IPS-18c (cell line): ENCODE measurements around the gene GRB2.
"Not testable (repeated sequence)": the region's sequence is repeated elsewhere in the genome, so short reads cannot be mapped to it uniquely, and the experiment has no call there.

ENCODE experiments used
- H3K4me3 ChIP-seq: 2 replicates; pipeline ENCODE4 v1.7.0; 2013; ENCODE audit warnings: low read depth, mild to moderate bottlenecking, low read length, moderate library complexity; ENCODE audit not compliant: insufficient read depth
- H3K9me3 ChIP-seq: one replicate; pipeline ENCODE4 v1.6.1; 2013; ENCODE audit warnings: mild to moderate bottlenecking, low read length, moderate library complexity; ENCODE audit not compliant: control insufficient read depth, insufficient read depth

GRB2 gene

DNA sequence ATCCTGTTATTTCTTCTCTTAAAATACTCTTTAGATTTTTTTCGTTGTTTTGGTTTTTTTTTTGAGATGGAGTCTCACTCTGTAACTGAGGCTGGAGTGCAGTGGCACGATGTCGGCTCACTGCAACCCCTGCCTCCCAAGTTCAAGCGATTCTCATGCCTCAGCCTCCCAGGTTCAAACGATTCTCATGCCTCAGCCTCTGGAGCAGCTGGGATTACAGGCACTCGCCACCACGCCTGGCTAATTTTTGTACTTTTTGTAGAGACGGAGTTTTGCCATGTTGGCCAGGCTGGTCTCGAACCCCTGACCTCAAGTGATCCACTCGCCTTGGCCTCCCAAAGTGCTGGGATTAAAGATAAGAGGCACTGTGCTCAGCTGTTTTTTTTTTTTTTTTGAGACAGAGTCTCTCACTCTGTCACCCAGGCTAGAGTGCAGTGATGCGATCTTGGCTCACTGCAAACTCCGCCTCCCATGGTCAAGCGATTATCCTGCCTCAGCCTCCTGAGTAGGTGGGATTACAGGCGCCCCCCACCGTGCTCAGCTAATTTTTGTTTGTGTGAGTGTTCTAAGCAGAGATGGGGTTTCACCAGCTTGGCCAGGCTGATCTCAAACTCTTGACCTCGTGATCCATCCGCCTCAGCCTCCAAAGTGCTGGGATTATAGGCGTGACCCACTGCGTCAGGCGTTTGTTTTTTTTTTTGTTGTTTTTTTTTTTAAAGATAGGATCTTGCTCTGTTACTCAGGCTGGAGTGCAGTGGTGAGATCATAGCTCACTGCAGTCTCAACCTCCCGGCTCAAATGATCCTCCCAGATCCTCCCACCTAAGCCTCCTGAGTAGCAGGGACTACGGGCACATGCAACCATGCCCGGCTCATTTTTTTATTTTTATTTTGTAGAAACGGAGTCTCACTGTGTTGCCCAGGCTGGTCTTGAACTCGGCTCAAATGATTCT is 37.4 kb downstream of the GRB2 start:
- H3K4me3 ChIP-seq: not testable (repeated sequence)

DNA sequence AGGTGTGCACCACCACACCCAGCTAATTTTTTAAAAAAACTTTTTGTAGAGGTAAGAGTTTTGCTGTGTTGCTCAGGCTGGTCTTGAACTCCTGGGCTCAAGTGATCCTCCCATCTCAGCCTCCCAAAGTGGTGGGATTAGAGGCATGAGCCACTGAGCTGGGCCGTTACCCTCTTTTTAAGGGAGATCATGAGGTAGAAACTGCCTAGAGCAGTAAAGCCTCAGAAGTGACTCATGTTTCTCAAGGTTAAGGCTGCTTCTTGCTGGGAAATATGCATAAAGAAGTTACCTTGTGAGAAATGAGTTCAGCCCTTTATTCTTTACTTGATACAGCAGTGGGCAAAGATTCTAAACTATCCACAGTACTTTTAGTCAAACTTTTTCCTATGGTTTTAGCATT is 38.2 kb downstream of the GRB2 start:
- no peaks in the 10 kb centered on the region for H3K9me3 ChIP-seq
- H3K4me3 ChIP-seq: no peak overlapping the region

More for the DNA sequence above, 37.4 kb downstream of the GRB2 start:
- not testable (repeated sequence) for H3K9me3 ChIP-seq

- Histone ChIP-seq H3K9me3 (no peaks in the 10 kb centered on the region), H3K4me3 (no peak overlapping the region)
Observed at GRCh38 chr17:75366432-75366831, 39.0 kb downstream of the GRB2 start.

DNA sequence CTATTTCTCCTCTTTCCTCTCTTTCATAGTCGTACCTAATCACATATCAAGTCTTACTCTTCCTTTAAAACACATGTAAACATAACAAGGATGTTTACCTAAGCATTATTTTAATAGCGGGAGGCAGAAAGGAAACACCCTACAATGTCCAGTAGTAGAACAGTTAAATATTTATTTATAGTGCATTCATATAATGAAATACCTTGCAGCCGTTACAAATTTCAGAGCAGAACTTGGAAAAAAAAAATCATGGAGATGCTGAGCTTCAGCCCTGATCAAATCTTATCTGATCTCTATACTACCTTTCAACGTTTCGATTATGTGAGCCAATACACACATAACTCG is 39.6 kb downstream of the GRB2 start:
- Histone ChIP-seq H3K9me3 (no peaks in the 10 kb centered on the region), H3K4me3 (no peak overlapping the region)

DNA sequence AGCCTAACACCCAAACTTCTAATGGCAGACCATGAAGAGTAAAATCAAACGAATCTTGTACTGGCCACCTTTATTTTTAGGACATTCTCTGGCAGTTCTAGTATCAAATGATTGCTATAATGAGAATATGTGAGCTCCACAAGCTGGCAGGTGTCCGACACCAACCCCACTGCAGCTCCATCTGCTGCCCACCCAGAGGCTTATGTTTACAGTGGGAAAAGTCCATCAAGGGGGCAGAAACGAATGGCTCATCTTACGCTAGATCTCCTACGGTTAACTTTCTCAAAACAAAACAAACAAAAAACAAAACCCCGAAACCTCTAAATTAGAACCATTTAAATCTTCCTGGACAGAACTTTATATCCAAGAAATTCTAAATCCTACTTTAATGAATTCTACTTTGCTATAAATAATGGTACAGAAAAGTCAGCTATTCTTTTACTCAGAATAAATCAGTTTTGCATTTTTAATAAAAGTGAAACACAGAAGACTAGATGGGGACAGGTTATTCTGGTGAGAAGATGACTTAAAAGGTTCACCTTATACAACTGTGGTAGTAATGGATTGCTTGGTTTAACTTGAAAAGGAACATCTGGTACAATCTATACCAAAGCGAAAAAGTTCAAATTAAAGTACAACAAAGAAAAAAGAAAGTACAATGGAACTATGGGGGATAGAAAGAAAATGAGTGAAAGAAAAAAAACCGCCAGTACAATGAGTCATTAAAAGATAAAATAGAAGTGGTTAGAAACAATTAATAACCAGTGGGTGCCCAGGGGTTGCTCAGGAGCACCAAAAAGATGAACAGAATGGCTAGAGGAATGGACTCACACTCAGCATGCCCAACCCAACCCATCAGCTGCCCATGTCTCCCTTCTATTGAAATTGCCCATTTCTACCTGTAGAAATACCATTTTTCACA is 40.2 kb downstream of the GRB2 start:
- H3K9me3 ChIP-seq: no peaks in the 10 kb centered on the region
- H3K4me3 ChIP-seq: no peak overlapping the region

- H3K4me3 ChIP-seq: no peak overlapping the region
- no peaks in the 10 kb centered on the region for H3K9me3 ChIP-seq
Observed at GRCh38 chr17:75364078-75364477, 41.4 kb downstream of the GRB2 start.

- Histone ChIP-seq H3K9me3 (no peaks in the 10 kb centered on the region), H3K4me3 (no peak overlapping the region)
Observed at GRCh38 chr17:75361996-75362395, 43.5 kb downstream of the GRB2 start.

DNA sequence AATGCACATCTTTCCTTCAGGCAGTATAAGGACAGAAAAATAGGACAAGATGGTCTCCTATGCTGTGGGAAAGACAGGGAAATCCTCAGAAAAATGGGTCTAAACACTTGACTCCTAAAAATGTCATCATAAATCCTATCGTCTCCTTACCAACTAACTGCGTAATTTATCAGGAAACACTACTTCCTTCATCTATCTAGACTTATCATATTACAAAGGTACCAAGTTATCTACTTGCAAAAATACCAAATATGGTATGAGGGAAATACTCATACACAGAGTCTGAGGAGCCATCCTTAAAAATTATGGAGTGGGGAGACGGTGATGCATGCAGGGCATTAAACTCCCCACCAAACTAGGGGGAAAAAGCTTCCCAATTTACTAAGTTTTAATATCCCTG is 44.1 kb downstream of the GRB2 start:
- no peaks in the 10 kb centered on the region for H3K9me3 ChIP-seq
- no peak overlapping the region for H3K4me3 ChIP-seq

GRCh38 chr17:75356260-75356937 is 49.1 kb downstream of the GRB2 start:
- H3K4me3 ChIP-seq: no peak overlapping the region
- H3K9me3 ChIP-seq: no peaks in the 10 kb centered on the region

DNA sequence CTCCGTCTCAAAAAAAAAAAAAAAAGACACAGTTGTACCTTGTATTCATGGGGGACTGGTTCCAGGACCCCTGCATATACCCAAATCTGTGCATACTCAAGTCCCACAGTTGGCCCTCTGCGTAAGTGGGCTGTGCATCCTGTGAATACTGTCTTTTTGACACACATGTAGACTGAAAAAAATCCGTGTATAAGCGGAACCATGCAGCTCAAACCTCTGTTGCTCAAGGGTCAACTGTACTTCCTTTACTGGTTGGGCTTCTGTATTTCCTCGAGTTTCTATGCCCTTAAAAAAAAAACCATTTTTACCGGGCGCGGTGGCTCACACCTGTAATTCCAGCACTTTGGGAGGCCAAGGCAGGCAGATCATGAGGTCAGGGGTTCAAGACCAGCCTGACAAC is 52.3 kb downstream of the GRB2 start:
- peaks cover 2% of the 10 kb centered on the region for H3K9me3 ChIP-seq
- no peak overlapping the region for H3K4me3 ChIP-seq

- Histone ChIP-seq H3K9me3 (peaks cover 2% of the 10 kb centered on the region), H3K4me3 (no peak overlapping the region)
Observed at GRCh38 chr17:75352079-75352569, 53.4 kb downstream of the GRB2 start.

DNA sequence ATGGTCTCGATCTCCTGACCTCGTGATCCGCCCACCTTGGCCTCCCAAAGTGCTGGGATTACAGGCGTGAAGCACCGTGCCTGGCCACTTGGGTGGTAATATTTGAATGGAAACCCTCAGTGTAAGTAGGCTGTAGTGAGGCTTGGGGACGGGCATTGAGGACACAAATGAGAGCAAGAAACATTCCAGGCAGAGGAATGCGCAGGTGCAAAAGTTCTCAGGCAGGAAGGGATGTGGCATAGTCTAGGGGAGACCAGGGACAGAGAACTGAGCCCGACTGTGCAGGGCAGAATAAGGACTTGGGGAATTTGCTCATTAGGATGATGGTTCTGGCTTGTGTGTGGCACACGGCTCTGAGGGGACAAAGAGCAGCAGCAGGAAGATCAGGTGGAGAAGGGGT is 54.8 kb downstream of the GRB2 start:
- Histone ChIP-seq H3K9me3 (peaks cover 2% of the 10 kb centered on the region), H3K4me3 (no peak overlapping the region)

- peaks cover 2% of the 10 kb centered on the region for H3K9me3 ChIP-seq
- no peak overlapping the region for H3K4me3 ChIP-seq
Observed at GRCh38 chr17:75350029-75350428, 55.4 kb downstream of the GRB2 start.

DNA sequence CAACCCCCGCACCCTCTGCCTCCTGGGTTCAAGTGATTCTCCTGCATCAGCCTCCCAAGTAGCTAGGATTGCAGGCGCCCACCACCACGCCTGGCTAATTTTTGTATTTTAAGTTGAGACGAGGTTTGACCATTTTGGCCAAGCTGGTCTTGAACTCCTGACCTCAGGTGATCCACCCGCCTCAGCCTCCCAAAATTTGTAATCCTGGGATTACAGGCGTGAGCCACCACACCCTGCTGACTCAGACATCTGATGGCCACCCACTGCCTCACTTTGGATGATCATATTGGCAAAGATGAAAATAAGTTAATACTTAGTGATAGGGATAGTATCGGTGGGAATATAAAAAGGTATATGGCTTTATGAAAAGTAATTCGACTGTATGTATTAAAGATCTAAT is 55.9 kb downstream of the GRB2 start:
- Histone ChIP-seq H3K4me3 (no peak overlapping the region), H3K9me3 (peaks cover 2% of the 10 kb centered on the region)

DNA sequence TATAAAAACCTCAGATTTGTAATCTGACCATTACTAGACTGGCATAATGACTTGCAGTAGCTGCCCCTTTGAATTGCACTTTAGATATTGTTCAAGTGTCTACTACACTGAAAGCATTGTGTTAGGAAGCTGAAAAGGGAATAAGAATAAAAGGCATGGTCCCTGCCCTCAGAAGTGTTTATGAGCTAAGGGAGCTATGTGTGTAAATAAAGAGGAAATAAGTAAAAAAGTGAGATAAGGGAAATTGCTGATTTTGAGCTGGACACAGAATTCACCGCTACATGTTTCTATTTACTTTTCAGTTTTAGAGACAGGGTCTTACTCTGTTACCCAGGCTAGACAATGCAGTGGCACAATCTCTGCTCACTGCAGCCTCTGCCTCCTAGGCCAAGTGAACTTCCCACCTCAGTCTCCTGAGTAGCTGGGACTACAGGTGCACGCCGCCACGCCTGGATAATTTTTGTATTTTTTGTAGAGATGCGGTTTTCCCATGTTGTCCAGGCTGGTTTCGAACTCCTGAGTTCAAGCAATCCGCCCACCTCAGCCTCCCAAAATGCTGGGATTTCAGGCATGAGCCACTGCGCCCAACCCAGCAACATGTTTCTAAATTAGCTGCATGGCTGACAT is 57.0 kb downstream of the GRB2 start:
- Histone ChIP-seq H3K9me3 (peaks cover 2% of the 10 kb centered on the region), H3K4me3 (no peak overlapping the region)

- Histone ChIP-seq H3K4me3 (no peak overlapping the region; the same call in 1 of the 2 replicates), H3K9me3 (peaks cover 2% of the 10 kb centered on the region)
Observed at GRCh38 chr17:75346906-75347305, 58.6 kb downstream of the GRB2 start.

DNA sequence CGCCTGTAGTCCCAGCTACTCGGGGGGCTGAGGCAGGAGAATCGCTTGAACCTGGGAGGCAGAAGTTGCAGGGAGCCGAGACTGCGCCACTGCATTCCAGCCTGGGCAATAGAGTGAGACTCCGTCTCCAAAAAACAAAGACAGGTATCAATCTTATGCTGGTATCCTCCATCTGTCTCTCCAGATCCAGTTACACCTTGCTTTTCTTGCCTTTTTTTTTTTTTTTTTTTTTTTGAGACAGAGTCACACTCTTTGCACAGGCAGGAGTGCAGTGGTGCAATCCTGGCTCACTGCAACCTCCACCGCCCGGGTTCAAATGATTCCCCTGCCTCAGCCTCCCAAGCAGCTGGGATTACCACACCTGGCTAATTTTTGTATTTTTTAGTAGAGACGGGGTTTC is 59.1 kb downstream of the GRB2 start:
- not testable (repeated sequence) for H3K4me3 ChIP-seq

More for the DNA sequence above, 59.1 kb downstream of the GRB2 start:
- not testable (repeated sequence) for H3K9me3 ChIP-seq
